H7 (cell line): ENCODE data around the gene MRPS23. TPM values are rescaled to one million over a fixed set of nuclear protein-coding genes. Genes with fewer than 3 reads are reported as not detected.

Source experiments
- total RNA-seq: library from RNA; depleted of rRNA; stranded (reverse); fragments of >200 nt; shearing (Covaris generic); gene quantifications from 2 replicates; pipeline ENCODE4 v1.2.3, GENCODE V29; 2014; rRNA removed

MRPS23 gene
- total RNA-seq, 1 experiment from 2014 or later: 65.9 TPM

Other genes starting within 250 kb of the MRPS23 start
- gene CCDC182, start 104.7 kb downstream of the MRPS23 start, total RNA-seq: not detected in 2 replicates
- gene CUEDC1, start 105.4 kb upstream of the MRPS23 start, total RNA-seq: 8.1 and 13.9 TPM in 2 replicates
- 48.2 and 66.1 TPM in 2 replicates for gene VEZF1, start 138.2 kb upstream of the MRPS23 start, total RNA-seq
- gene SRSF1, start 157.2 kb upstream of the MRPS23 start, total RNA-seq: 326 and 341 TPM in 2 replicates
- 10.2 and 10.5 TPM in 2 replicates for gene DYNLL2, start 233.4 kb upstream of the MRPS23 start, total RNA-seq